Tibial artery (tissue), 4 donors: ENCODE results near the gene RHOXF1.
"Not testable (repeated sequence)": the region's sequence is repeated elsewhere in the genome, so short reads cannot be mapped to it uniquely, and the experiment has no call there.

Source experiments
- DNase-seq, 2 donors: peaks; one replicate each; pipeline ENCODE4 v3.0.0-alpha.2; 2019
- H3K27ac ChIP-seq, 2 donors: fragments of 200-600 bp; sonication (generic) in 1 of 2; 1 replicate in 1 of 2; 2 replicates in 1 of 2; pipeline ENCODE4 v1.5.1; 2018 to 2019; ENCODE audit warnings: mild to moderate bottlenecking in 1 of 2
- H3K27me3 ChIP-seq, 2 donors: fragments of 200-600 bp; sonication (generic) in 1 of 2; one replicate each; pipeline versions ENCODE4 v1.5.1 to v1.6.0; 2016 to 2019
- H3K36me3 ChIP-seq, 3 donors: fragments of 200-600 bp; sonication (generic) in 2 of 3; one replicate each; pipeline ENCODE4 v1.5.1; 2016 to 2019; ENCODE audit warnings: mild to moderate bottlenecking in 2 of 3
- H3K4me1 ChIP-seq, 4 donors: fragments of 200-600 bp; sonication (generic) in 2 of 4; 1 replicate in 3 of 4; 2 replicates in 1 of 4; pipeline ENCODE4 v1.5.1; 2016 to 2019
- H3K4me3 ChIP-seq, 2 donors: fragments of 200-600 bp; sonication (generic) in 1 of 2; 1 replicate in 1 of 2; 2 replicates in 1 of 2; pipeline ENCODE4 v1.5.1; 2018 to 2019; ENCODE audit warnings: mild to moderate bottlenecking in 2 of 2
- H3K9me3 ChIP-seq, 3 donors: fragments of 200-600 bp; sonication (generic) in 1 of 3; one replicate each; pipeline ENCODE4 v1.5.1; 2016 to 2019
- intact Hi-C: fragments of 100-400 bp; cut with DNase I; formaldehyde crosslinking; loops from one replicate; pipeline ENCODE4 v1.15.0; 2023; ENCODE audit warnings: low total_unique reads
- TF ChIP-seq, protein P1 (sequence below), 2 experiments: fragments of 200-600 bp in 1 of 2; fragments of 450-650 bp in 1 of 2; IDR thresholded peaks; one replicate each; pipeline ENCODE4 v1.5.1; 2017 to 2019; ENCODE audit warnings: antibody characterized with exemption in 2 of 2, mild to moderate bottlenecking in 1 of 2, moderate library complexity in 1 of 2

The RHOXF1 gene

DNA sequence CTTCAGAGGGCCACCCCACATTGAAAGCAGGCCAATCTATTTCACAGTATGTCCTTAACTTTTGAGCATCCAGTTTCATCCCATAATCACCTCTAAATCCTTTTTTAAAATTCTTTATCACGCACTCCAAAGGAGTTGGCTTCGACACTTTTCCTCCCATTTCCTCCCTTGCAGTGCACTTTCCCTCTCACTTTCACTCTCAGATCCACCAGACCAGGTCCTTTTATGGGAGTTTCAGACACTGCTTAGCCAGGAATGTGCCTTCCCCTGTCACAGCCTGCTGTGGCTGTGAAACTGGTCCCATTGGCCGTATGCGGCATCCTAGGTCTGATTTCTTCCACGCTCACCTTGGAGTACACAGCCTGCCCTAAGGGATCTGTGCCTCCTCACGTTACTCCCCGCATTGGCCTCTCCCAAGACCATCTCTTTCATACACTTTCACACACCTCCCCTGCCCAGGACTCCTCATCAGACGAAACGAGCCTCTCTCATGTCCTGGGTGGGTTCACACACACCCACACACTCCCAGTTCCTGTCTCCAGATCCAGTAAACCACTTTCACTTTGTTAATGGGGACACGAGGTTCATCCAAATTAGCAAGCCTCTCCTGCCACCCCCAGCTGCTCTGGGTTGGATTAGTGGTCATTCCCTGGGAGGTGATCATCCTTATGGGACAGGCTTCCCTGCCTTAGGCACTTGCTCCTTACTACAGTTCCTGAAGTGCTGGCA, 28.3 kb downstream of the RHOXF1 start:
- Histone ChIP-seq H3K4me3 (no peak overlapping the region), H3K27ac (no peak overlapping the region), H3K36me3 (no peaks in the 10 kb centered on the region), H3K9me3 (no peaks in the 10 kb centered on the region), H3K27me3 (no peaks in the 10 kb centered on the region), H3K4me1 (no peaks in the 10 kb centered on the region)
- TF ChIP-seq, protein P1, sequence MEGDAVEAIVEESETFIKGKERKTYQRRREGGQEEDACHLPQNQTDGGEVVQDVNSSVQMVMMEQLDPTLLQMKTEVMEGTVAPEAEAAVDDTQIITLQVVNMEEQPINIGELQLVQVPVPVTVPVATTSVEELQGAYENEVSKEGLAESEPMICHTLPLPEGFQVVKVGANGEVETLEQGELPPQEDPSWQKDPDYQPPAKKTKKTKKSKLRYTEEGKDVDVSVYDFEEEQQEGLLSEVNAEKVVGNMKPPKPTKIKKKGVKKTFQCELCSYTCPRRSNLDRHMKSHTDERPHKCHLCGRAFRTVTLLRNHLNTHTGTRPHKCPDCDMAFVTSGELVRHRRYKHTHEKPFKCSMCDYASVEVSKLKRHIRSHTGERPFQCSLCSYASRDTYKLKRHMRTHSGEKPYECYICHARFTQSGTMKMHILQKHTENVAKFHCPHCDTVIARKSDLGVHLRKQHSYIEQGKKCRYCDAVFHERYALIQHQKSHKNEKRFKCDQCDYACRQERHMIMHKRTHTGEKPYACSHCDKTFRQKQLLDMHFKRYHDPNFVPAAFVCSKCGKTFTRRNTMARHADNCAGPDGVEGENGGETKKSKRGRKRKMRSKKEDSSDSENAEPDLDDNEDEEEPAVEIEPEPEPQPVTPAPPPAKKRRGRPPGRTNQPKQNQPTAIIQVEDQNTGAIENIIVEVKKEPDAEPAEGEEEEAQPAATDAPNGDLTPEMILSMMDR (IDR thresholded peaks at IDR 0.05) = no peak
- intact Hi-C loops = no loop called here
- DNase-seq = no peak

DNA sequence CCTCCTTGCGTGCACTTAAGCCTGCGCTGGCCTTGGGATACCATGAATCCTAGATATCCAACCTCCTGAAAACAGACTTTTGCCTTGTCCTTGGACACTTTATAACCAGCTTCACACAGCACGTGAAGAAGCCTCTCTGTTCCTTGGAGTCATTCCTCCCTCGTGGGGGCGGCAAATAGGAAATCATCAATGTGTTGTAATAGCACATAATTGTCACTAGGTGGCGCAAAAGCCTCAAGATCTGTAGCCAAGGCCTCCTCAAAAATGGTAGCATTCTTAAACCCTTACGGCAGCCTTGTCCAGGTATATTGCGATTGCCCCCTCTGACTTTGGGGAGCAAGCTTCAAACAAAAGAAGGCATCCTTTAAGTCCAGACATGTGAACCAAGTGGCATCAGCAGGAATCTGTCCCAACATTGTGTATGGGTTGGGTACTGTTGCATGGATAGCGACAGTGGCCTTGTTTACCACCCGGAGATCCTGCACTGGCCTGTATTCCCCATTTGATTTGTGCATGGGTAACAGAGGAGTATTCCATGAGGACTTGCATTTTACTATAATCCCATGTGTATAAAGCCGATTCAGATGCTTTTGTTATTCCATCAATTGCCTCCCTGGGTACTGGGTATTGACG, 30.0 kb downstream of the RHOXF1 start:
- intact Hi-C loops, H3K36me3 ChIP-seq, H3K4me1 ChIP-seq: not testable (repeated sequence)

DNA sequence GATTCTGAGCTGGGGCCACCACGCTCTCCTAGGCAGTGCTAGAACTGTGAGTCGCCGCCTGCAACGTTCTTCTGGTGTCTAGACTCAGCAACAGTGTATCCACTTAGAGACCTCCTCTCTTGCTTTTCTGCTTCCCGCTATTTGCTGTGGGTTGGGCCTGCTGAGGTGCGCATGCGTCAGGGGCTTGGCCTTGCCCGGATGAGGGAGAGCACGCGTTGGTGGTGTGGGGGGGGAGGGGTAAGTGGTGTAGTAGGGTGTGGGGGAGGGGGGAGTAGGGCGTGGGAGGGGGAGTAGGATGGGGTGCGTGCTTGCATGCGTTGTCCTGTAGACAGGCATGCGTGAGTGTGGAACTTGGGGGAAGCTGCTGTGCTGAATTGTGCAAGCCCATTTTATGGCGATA, 38.1 kb downstream of the RHOXF1 start, which contains the start of gene RHOXF2B:
Gene RHOXF2B, minus strand, starts transcription at position 101 of the 400 bp plus-strand sequence. CDS start 138 bp downstream, outside the sequence.
- H3K4me1 ChIP-seq, H3K36me3 ChIP-seq, H3K9me3 ChIP-seq, H3K27ac ChIP-seq, DNase-seq, intact Hi-C loops, H3K4me3 ChIP-seq, H3K27me3 ChIP-seq: not testable (repeated sequence)

More for the DNA sequence above, 30.0 kb downstream of the RHOXF1 start:
- not testable (repeated sequence) for H3K27ac ChIP-seq, H3K27me3 ChIP-seq, H3K9me3 ChIP-seq, H3K4me3 ChIP-seq, DNase-seq

DNA sequence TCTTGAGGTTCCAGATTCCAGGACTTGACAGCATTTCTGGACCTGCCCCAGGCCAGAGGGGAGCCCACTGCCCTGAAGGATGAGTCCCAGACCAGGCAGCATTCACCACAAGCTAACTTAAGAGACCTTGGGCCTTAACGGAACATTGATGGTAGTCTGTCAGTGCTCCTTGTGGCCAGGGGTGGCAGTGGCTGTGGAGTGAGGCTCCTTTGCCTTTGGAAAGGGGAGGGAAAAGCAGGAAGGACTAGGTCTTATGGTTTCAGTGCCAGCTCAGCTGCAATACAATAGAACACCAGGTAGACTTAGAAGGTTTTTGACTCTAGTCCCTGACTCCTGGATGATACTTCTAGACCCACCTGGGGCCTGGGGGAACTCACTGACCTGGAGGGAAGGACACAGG, 49.5 kb downstream of the RHOXF1 start:
- H3K27me3 ChIP-seq, H3K4me3 ChIP-seq, intact Hi-C loops, H3K4me1 ChIP-seq, H3K9me3 ChIP-seq, DNase-seq, H3K27ac ChIP-seq, H3K36me3 ChIP-seq: not testable (repeated sequence)
